NCI-H226 (cell line): ENCODE data around the gene KLHL29.

Experiments
- DNase-seq: peaks from one replicate; pipeline ENCODE4 v3.0.0-alpha.2; 2015

The KLHL29 gene

GRCh38 chr2:23557455-23557854 lies 172.5 kb downstream of the KLHL29 start:
- no peak for DNase-seq

- DNase-seq = no peak
Measured at GRCh38 chr2:23559561-23560239, 174.7 kb downstream of the KLHL29 start.

- DNase-seq = no peak
Measured at GRCh38 chr2:23561088-23561487, 176.1 kb downstream of the KLHL29 start.

- no peak for DNase-seq
Measured at GRCh38 chr2:23561544-23561943, 176.6 kb downstream of the KLHL29 start.

- DNase-seq = no peak
Measured at GRCh38 chr2:23562143-23562542, 177.2 kb downstream of the KLHL29 start.

- DNase-seq = no peak
Measured at GRCh38 chr2:23563151-23563550, 178.2 kb downstream of the KLHL29 start.

- no peak for DNase-seq
Measured at GRCh38 chr2:23563673-23564614, 179.0 kb downstream of the KLHL29 start.

- no peak for DNase-seq
Measured at GRCh38 chr2:23564615-23564960, 179.6 kb downstream of the KLHL29 start.

GRCh38 chr2:23565374-23565773 lies 180.4 kb downstream of the KLHL29 start:
- DNase-seq = no peak

- DNase-seq = no peak
Measured at GRCh38 chr2:23565814-23566213, 180.8 kb downstream of the KLHL29 start.

GRCh38 chr2:23566241-23567142 lies 181.5 kb downstream of the KLHL29 start:
- no peak for DNase-seq

- DNase-seq = no peak
Measured at GRCh38 chr2:23567161-23567756, 182.3 kb downstream of the KLHL29 start.

GRCh38 chr2:23568211-23568610 lies 183.2 kb downstream of the KLHL29 start:
- DNase-seq = no peak

GRCh38 chr2:23568626-23569190 lies 183.7 kb downstream of the KLHL29 start:
- DNase-seq = no peak

GRCh38 chr2:23569761-23570365 lies 184.9 kb downstream of the KLHL29 start:
- DNase-seq = no peak

- no peak for DNase-seq
Measured at GRCh38 chr2:23571085-23571484, 186.1 kb downstream of the KLHL29 start.

GRCh38 chr2:23571527-23572282 lies 186.7 kb downstream of the KLHL29 start:
- no peak for DNase-seq

GRCh38 chr2:23574919-23575654 lies 190.1 kb downstream of the KLHL29 start:
- no peak for DNase-seq

GRCh38 chr2:23578964-23579671 lies 194.1 kb downstream of the KLHL29 start:
- no peak for DNase-seq

- DNase-seq = no peak
Measured at GRCh38 chr2:23579674-23580073, 194.7 kb downstream of the KLHL29 start.
